ENCODE measurements around the gene MYO10.
A peak's percentile ranks its signal among the peaks of the same experiment; 100 is the strongest.
"Not testable (repeated sequence)": the region's sequence is repeated elsewhere in the genome, so short reads cannot be mapped to it uniquely, and the experiment has no call there.

MYO10 gene

GRCh38 chr5:16936150-16936988, at the start of gene MYO10:
MYO10 (minus strand) TSS chr5:16936288; CDS start chr5:16935808, 480 bp downstream.
- peak; percentile 47 for DNase-seq

GRCh38 chr5:16985304-16985703, 49.2 kb upstream of the MYO10 start:
- DNase-seq, result not testable (repeated sequence)

GRCh38 chr5:16983972-16984371, 47.9 kb upstream of the MYO10 start:
- no peak for DNase-seq

GRCh38 chr5:16983022-16983639, 47.0 kb upstream of the MYO10 start:
- DNase-seq, result no peak

GRCh38 chr5:16981700-16982099, 45.6 kb upstream of the MYO10 start:
- DNase-seq, result no peak

GRCh38 chr5:16980983-16981382, 44.9 kb upstream of the MYO10 start:
- DNase-seq, result no peak

- no peak for DNase-seq
Measured at GRCh38 chr5:16978296-16978695, 42.2 kb upstream of the MYO10 start.

- no peak for DNase-seq
Measured at GRCh38 chr5:16976625-16977008, 40.5 kb upstream of the MYO10 start.

- DNase-seq, result no peak
Measured at GRCh38 chr5:16975950-16976624, 40.0 kb upstream of the MYO10 start.

- no peak for DNase-seq
Measured at GRCh38 chr5:16974981-16975380, 38.9 kb upstream of the MYO10 start.

- no peak for DNase-seq
Measured at GRCh38 chr5:16970826-16971225, 34.7 kb upstream of the MYO10 start.

GRCh38 chr5:16970260-16970659, 34.2 kb upstream of the MYO10 start:
- DNase-seq, result no peak

GRCh38 chr5:16965581-16965980, 29.5 kb upstream of the MYO10 start:
- DNase-seq, result no peak

GRCh38 chr5:16963821-16964220, 27.7 kb upstream of the MYO10 start:
- DNase-seq, result no peak

GRCh38 chr5:16961131-16961530, 25.0 kb upstream of the MYO10 start:
- no peak for DNase-seq

- DNase-seq, result no peak
Measured at GRCh38 chr5:16957304-16958196, 21.5 kb upstream of the MYO10 start.

- DNase-seq, result no peak
Measured at GRCh38 chr5:16953729-16954128, 17.6 kb upstream of the MYO10 start.

- no peak for DNase-seq
Measured at GRCh38 chr5:16952968-16953671, 17.0 kb upstream of the MYO10 start.

- no peak for DNase-seq
Measured at GRCh38 chr5:16946725-16947124, 10.6 kb upstream of the MYO10 start.

GRCh38 chr5:16944816-16945562, 8.9 kb upstream of the MYO10 start:
- DNase-seq, result no peak

All from activated T-cell treated with anti-CD3 and anti-CD28 coated beads, Interleukin-2, amount 50 U/mL, for 1 hour (primary cell).